GM23338 (cell line): Measurements from ENCODE around the gene NTM. TPM values are rescaled to one million over a fixed set of nuclear protein-coding genes. Genes with fewer than 3 reads are reported as not detected.

Experiments used
- ATAC-seq: fragments of 200-7000 bp; cut with Tn5 transposase; 3 replicates; pipeline ENCODE4 v1.9.1; 2020
- DNase-seq: peaks from one replicate; pipeline ENCODE4 v3.0.0-alpha.2; 2015; ENCODE audit warnings: low spot score
- H2AFZ ChIP-seq: fragments of 200-600 bp; sonication (generic); 2 replicates; pipeline ENCODE4 v1.8.0; 2016; ENCODE audit warnings: antibody characterized with exemption, mild to moderate bottlenecking, moderate library complexity
- H3F3A ChIP-seq: fragments of 200-600 bp; sonication (generic); replicated peaks from 2 replicates; pipeline ENCODE4 v1.8.0; 2017; ENCODE audit warnings: antibody characterized with exemption, mixed run types, low read depth
- H3K27ac ChIP-seq: fragments of 200-600 bp; sonication (generic); 2 replicates; pipeline ENCODE4 v1.6.1; 2016; ENCODE audit warnings: low read depth
- H3K27me3 ChIP-seq: fragments of 200-600 bp; sonication (generic); 2 replicates; pipeline ENCODE4 v1.8.0; 2016; ENCODE audit warnings: mild to moderate bottlenecking, mixed run types, moderate library complexity; ENCODE audit not compliant: insufficient read depth
- H3K36me3 ChIP-seq: fragments of 200-600 bp; sonication (generic); 2 replicates; pipeline ENCODE4 v1.8.0; 2016; ENCODE audit warnings: mild to moderate bottlenecking; ENCODE audit not compliant: insufficient read depth
- H3K4me1 ChIP-seq: fragments of 200-600 bp; sonication (generic); 2 replicates; pipeline ENCODE4 v1.8.0; 2016; ENCODE audit warnings: mild to moderate bottlenecking, moderate library complexity; ENCODE audit not compliant: insufficient read depth
- H3K4me2 ChIP-seq: fragments of 200-600 bp; sonication (generic); 2 replicates; pipeline ENCODE4 v1.7.1; 2017; ENCODE audit warnings: mixed run types
- H3K4me3 ChIP-seq: fragments of 200-600 bp; sonication (generic); 2 replicates; pipeline ENCODE4 v1.6.1; 2016; ENCODE audit warnings: mixed run types
- H3K79me2 ChIP-seq: fragments of 200-600 bp; sonication (generic); replicated peaks from 2 replicates; pipeline ENCODE4 v1.8.0; 2017; ENCODE audit warnings: mild to moderate bottlenecking; ENCODE audit not compliant: insufficient read depth
- H3K9me2 ChIP-seq: fragments of 200-600 bp; sonication (generic); 2 replicates; pipeline ENCODE4 v1.8.0; 2017; ENCODE audit not compliant: insufficient read depth
- H4K20me1 ChIP-seq: fragments of 200-600 bp; sonication (generic); replicated peaks from 2 replicates; pipeline ENCODE4 v1.8.0; 2017; ENCODE audit warnings: mild to moderate bottlenecking; ENCODE audit not compliant: insufficient read depth
- H3K27ac Mint-ChIP-seq: 2 replicates; pipeline ENCODE4 v1.8.0; 2020; ENCODE audit warnings: inconsistent platforms, mild to moderate bottlenecking, moderate library complexity, mixed read lengths
- H3K27me3 Mint-ChIP-seq: 3 replicates; pipeline ENCODE4 v1.8.0; 2022; ENCODE audit warnings: low read depth, mild to moderate bottlenecking, moderate library complexity, mixed read lengths, inconsistent platforms; ENCODE audit not compliant: insufficient read depth, poor library complexity
- H3K36me3 Mint-ChIP-seq: 3 replicates; pipeline ENCODE4 v1.8.0; 2021; ENCODE audit warnings: low read depth, mild to moderate bottlenecking, inconsistent platforms, moderate library complexity, mixed read lengths
- H3K4me1 Mint-ChIP-seq: 3 replicates; pipeline ENCODE4 v1.8.0; 2020; ENCODE audit warnings: mild to moderate bottlenecking, inconsistent platforms, mixed read lengths
- H3K4me3 Mint-ChIP-seq: 3 replicates; pipeline ENCODE4 v1.8.0; 2021; ENCODE audit warnings: moderate library complexity, mild to moderate bottlenecking, inconsistent platforms, mixed read lengths
- H3K9me3 Mint-ChIP-seq: 3 replicates; pipeline ENCODE4 v1.8.0; 2020; ENCODE audit warnings: moderate library complexity, mild to moderate bottlenecking, inconsistent platforms, mixed read lengths
- CREB1 ChIP-seq: fragments of 250-450 bp; sonication (Bioruptor Pico); IDR thresholded peaks from 2 replicates; pipeline ENCODE4 v1.5.0; 2020; ENCODE audit warnings: low read depth, mild to moderate bottlenecking, moderate library complexity
- EZH2 ChIP-seq: fragments of 200-600 bp; sonication (generic); IDR thresholded peaks from one replicate; pipeline ENCODE4 v1.8.0; 2017; ENCODE audit warnings: antibody characterized with exemption, mild to moderate bottlenecking, low read depth; ENCODE audit not compliant: unreplicated experiment
- EZH2phosphoT487 ChIP-seq: fragments of 200-600 bp; sonication (generic); IDR thresholded peaks from one replicate; pipeline ENCODE4 v1.8.1; 2018; ENCODE audit warnings: antibody characterized with exemption; ENCODE audit not compliant: unreplicated experiment
- JUNB ChIP-seq: IDR thresholded peaks from one replicate; pipeline ENCODE4 v1.6.1; 2016; ENCODE audit warnings: antibody characterized with exemption; ENCODE audit not compliant: unreplicated experiment
- NANOG ChIP-seq: IDR thresholded peaks from 2 replicates; pipeline ENCODE4 v1.6.1; 2016; ENCODE audit warnings: antibody characterized with exemption, borderline replicate concordance
- POLR2AphosphoS5 ChIP-seq: IDR thresholded peaks from 2 replicates; pipeline ENCODE4 v1.6.1; 2016; ENCODE audit warnings: antibody characterized with exemption, low read depth
- STAT1 ChIP-seq: IDR thresholded peaks from one replicate; pipeline ENCODE4 v1.6.1; 2016; ENCODE audit warnings: antibody characterized with exemption; ENCODE audit not compliant: unreplicated experiment
- ZNF114 ChIP-seq: fragments of 250-450 bp; sonication (Bioruptor Pico); IDR thresholded peaks from 2 replicates; pipeline ENCODE4 v1.5.0; 2020; ENCODE audit warnings: mild to moderate bottlenecking, moderate library complexity
- ZNF331 ChIP-seq: fragments of 250-450 bp; sonication (Bioruptor Pico); IDR thresholded peaks from 2 replicates; pipeline ENCODE4 v1.5.0; 2020; ENCODE audit warnings: low read depth, mild to moderate bottlenecking, moderate library complexity
- polyA plus RNA-seq: library from polyadenylated mRNA; unstranded; fragments of >200 nt; fragmentation: Nextera tagmentation; extraction: Ambion mirVana; gene quantifications from 2 replicates; pipeline ENCODE4 v1.2.1, GENCODE V29; 2016
- total RNA-seq: library from RNA; depleted of rRNA; stranded (reverse); fragments of >200 nt; shearing (Covaris generic); gene quantifications from 2 replicates; pipeline ENCODE4 v1.2.3, GENCODE V29; 2014
- TF ChIP-seq, protein P1 (sequence below): fragments of 250-450 bp; sonication (Bioruptor Pico); IDR thresholded peaks from 2 replicates; pipeline ENCODE4 v1.5.0; 2020; ENCODE audit warnings: mild to moderate bottlenecking, moderate library complexity
- TF ChIP-seq, protein P2 (sequence below): IDR thresholded peaks from one replicate; pipeline ENCODE4 v1.6.1; 2018; ENCODE audit warnings: antibody characterized with exemption; ENCODE audit not compliant: unreplicated experiment
- TF ChIP-seq, protein P3 (sequence below): IDR thresholded peaks from 2 replicates; pipeline ENCODE4 v1.6.1; 2016; ENCODE audit warnings: antibody characterized with exemption
- TF ChIP-seq, protein P4 (sequence below), 2 experiments: fragments of 200-600 bp in 1 of 2; sonication (generic) in 1 of 2; conservative IDR thresholded peaks; 2 replicates each; pipeline versions ENCODE4 v1.5.1 to v1.6.1; 2016 to 2017; ENCODE audit warnings: antibody characterized with exemption in 2 of 2, low read depth in 2 of 2, mild to moderate bottlenecking in 2 of 2, moderate library complexity in 1 of 2

Gene NTM
- total and polyA plus RNA-seq, 2 experiments from 2014 or later = 10.6 to 14.6 TPM

DNA sequence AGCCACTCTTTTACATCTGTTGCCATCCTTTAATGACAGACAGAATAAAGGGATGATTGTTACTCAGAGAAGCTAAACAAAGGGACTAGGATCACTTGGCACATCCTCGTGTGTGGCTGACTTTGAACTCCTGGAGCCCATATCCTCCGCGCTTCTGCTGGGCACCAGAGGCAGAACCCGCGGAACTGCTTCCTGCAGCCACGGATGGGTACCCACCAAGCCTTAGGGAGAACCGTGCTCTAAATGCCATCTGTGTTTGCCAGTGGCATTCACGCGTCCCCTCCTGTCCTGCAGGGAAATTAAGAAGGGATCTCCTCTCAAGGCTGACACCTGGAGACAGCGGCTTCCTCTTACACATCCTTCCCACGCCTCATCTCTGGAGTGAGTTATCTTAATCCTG lies 294.4 kb downstream of the NTM start (continued):
- TF ChIP-seq POLR2AphosphoS5 (no peak), ZNF114 (no peak), JUNB (no peak), NANOG (no peak)

DNA sequence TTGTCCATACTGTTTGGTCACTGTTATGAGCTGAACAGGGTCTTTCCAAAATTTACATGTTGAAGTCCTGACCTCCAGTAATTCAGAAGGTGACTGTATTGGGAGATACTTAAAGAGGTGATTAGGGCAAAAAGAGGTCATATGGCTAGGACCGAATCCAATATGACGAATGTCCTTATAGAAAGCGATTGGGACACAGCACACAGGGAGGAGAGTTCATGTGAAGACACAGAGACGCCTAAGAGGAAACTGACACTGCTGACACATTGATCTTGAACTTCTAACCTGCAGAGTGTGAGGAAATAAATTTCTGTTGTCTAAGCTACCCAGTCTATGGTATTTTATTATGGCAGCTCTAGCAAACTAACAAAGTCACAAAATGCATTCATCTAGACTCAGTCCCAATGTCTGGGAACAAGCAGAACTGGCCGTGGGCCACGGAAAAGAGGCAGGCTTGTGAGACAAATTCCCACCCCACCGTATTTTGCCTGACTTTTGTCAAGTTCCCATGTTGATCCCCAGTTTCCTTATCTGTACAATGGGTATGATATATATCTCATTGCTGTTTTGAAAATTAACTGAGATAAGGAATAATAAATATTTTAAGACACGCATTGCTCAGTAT lies 295.0 kb downstream of the NTM start:
- DNase-seq = no peak
- Histone ChIP-seq H3K79me2 (no peaks in the 10 kb centered on the region), H3K4me3 (no peak overlapping the region), H4K20me1 (no peaks in the 10 kb centered on the region), H3K27me3 (no peaks in the 10 kb centered on the region), H3K9me2 (no peaks in the 10 kb centered on the region), H3F3A (no peaks in the 10 kb centered on the region), H3K36me3 (no peaks in the 10 kb centered on the region), H2AFZ (no peak overlapping the region), H3K4me2 (no peak overlapping the region), H3K27ac (no peak overlapping the region), H3K4me1 (peaks cover 26% of the 10 kb centered on the region)
- no peak for TF ChIP-seq CREB1 (CRISPR knock-in tag)
- TF ChIP-seq ZNF331 (CRISPR knock-in tag) = no peak
- no peak for TF ChIP-seq POLR2AphosphoS5
- no peak for TF ChIP-seq ZNF114
- TF ChIP-seq, protein P1, sequence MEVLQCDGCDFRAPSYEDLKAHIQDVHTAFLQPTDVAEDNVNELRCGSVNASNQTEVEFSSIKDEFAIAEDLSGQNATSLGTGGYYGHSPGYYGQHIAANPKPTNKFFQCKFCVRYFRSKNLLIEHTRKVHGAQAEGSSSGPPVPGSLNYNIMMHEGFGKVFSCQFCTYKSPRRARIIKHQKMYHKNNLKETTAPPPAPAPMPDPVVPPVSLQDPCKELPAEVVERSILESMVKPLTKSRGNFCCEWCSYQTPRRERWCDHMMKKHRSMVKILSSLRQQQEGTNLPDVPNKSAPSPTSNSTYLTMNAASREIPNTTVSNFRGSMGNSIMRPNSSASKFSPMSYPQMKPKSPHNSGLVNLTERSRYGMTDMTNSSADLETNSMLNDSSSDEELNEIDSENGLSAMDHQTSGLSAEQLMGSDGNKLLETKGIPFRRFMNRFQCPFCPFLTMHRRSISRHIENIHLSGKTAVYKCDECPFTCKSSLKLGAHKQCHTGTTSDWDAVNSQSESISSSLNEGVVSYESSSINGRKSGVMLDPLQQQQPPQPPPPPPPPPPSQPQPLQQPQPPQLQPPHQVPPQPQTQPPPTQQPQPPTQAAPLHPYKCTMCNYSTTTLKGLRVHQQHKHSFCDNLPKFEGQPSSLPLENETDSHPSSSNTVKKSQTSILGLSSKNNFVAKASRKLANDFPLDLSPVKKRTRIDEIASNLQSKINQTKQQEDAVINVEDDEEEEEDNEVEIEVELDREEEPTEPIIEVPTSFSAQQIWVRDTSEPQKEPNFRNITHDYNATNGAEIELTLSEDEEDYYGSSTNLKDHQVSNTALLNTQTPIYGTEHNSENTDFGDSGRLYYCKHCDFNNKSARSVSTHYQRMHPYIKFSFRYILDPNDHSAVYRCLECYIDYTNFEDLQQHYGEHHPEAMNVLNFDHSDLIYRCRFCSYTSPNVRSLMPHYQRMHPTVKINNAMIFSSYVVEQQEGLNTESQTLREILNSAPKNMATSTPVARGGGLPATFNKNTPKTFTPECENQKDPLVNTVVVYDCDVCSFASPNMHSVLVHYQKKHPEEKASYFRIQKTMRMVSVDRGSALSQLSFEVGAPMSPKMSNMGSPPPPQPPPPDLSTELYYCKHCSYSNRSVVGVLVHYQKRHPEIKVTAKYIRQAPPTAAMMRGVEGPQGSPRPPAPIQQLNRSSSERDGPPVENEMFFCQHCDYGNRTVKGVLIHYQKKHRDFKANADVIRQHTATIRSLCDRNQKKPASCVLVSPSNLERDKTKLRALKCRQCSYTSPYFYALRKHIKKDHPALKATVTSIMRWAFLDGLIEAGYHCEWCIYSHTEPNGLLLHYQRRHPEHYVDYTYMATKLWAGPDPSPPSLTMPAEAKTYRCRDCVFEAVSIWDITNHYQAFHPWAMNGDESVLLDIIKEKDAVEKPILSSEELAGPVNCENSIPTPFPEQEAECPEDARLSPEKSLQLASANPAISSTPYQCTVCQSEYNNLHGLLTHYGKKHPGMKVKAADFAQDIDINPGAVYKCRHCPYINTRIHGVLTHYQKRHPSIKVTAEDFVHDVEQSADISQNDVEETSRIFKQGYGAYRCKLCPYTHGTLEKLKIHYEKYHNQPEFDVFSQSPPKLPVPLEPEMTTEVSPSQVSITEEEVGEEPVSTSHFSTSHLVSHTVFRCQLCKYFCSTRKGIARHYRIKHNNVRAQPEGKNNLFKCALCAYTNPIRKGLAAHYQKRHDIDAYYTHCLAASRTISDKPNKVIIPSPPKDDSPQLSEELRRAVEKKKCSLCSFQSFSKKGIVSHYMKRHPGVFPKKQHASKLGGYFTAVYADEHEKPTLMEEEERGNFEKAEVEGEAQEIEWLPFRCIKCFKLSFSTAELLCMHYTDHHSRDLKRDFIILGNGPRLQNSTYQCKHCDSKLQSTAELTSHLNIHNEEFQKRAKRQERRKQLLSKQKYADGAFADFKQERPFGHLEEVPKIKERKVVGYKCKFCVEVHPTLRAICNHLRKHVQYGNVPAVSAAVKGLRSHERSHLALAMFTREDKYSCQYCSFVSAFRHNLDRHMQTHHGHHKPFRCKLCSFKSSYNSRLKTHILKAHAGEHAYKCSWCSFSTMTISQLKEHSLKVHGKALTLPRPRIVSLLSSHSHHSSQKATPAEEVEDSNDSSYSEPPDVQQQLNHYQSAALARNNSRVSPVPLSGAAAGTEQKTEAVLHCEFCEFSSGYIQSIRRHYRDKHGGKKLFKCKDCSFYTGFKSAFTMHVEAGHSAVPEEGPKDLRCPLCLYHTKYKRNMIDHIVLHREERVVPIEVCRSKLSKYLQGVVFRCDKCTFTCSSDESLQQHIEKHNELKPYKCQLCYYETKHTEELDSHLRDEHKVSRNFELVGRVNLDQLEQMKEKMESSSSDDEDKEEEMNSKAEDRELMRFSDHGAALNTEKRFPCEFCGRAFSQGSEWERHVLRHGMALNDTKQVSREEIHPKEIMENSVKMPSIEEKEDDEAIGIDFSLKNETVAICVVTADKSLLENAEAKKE (CRISPR knock-in tag) = no peak
- TF ChIP-seq, protein P2, sequence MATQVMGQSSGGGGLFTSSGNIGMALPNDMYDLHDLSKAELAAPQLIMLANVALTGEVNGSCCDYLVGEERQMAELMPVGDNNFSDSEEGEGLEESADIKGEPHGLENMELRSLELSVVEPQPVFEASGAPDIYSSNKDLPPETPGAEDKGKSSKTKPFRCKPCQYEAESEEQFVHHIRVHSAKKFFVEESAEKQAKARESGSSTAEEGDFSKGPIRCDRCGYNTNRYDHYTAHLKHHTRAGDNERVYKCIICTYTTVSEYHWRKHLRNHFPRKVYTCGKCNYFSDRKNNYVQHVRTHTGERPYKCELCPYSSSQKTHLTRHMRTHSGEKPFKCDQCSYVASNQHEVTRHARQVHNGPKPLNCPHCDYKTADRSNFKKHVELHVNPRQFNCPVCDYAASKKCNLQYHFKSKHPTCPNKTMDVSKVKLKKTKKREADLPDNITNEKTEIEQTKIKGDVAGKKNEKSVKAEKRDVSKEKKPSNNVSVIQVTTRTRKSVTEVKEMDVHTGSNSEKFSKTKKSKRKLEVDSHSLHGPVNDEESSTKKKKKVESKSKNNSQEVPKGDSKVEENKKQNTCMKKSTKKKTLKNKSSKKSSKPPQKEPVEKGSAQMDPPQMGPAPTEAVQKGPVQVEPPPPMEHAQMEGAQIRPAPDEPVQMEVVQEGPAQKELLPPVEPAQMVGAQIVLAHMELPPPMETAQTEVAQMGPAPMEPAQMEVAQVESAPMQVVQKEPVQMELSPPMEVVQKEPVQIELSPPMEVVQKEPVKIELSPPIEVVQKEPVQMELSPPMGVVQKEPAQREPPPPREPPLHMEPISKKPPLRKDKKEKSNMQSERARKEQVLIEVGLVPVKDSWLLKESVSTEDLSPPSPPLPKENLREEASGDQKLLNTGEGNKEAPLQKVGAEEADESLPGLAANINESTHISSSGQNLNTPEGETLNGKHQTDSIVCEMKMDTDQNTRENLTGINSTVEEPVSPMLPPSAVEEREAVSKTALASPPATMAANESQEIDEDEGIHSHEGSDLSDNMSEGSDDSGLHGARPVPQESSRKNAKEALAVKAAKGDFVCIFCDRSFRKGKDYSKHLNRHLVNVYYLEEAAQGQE = no peak
- TF ChIP-seq STAT1 = no peak
- TF ChIP-seq, protein P3, sequence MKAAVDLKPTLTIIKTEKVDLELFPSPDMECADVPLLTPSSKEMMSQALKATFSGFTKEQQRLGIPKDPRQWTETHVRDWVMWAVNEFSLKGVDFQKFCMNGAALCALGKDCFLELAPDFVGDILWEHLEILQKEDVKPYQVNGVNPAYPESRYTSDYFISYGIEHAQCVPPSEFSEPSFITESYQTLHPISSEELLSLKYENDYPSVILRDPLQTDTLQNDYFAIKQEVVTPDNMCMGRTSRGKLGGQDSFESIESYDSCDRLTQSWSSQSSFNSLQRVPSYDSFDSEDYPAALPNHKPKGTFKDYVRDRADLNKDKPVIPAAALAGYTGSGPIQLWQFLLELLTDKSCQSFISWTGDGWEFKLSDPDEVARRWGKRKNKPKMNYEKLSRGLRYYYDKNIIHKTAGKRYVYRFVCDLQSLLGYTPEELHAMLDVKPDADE = no peak
- TF ChIP-seq JUNB = no peak
- TF ChIP-seq, protein P4, sequence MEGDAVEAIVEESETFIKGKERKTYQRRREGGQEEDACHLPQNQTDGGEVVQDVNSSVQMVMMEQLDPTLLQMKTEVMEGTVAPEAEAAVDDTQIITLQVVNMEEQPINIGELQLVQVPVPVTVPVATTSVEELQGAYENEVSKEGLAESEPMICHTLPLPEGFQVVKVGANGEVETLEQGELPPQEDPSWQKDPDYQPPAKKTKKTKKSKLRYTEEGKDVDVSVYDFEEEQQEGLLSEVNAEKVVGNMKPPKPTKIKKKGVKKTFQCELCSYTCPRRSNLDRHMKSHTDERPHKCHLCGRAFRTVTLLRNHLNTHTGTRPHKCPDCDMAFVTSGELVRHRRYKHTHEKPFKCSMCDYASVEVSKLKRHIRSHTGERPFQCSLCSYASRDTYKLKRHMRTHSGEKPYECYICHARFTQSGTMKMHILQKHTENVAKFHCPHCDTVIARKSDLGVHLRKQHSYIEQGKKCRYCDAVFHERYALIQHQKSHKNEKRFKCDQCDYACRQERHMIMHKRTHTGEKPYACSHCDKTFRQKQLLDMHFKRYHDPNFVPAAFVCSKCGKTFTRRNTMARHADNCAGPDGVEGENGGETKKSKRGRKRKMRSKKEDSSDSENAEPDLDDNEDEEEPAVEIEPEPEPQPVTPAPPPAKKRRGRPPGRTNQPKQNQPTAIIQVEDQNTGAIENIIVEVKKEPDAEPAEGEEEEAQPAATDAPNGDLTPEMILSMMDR (conservative IDR thresholded peaks at IDR 0.05; ENCODE audit: low read depth in 2 of 2) = no peak
- no peak for TF ChIP-seq EZH2
- no peak for TF ChIP-seq NANOG
- TF ChIP-seq EZH2phosphoT487 = no peak
- Mint-ChIP-seq H3K9me3 (no peaks in the 10 kb centered on the region), H3K27ac (no peak overlapping the region), H3K36me3 (no peaks in the 10 kb centered on the region; the same call in 2 of the 3 replicates), H3K27me3 (peaks cover 9% of the 10 kb centered on the region), H3K4me3 (no peak overlapping the region), H3K4me1 (peaks cover 37% of the 10 kb centered on the region)
- ATAC-seq = no peak
